Effector memory CD8-positive, alpha-beta T cell (primary cell): ENCODE data around the gene SELENOW.

ENCODE experiments used
- ATAC-seq: fragments of 150-1000 bp; cut with Tn5 transposase; replicated peaks from 2 replicates; pipeline ENCODE4 v1.10.0; 2021; ENCODE audit warnings: mild to moderate bottlenecking, moderate library complexity
- DNase-seq, 3 experiments: peaks; one replicate each; pipeline ENCODE4 v3.0.0; 2021
- H3K27ac Mint-ChIP-seq, 2 donors: one replicate each; pipeline ENCODE4 v1.8.0; 2022; ENCODE audit warnings: mild to moderate bottlenecking in 2 of 2, mixed read lengths in 2 of 2, moderate library complexity in 2 of 2
- H3K27me3 Mint-ChIP-seq, 2 donors: one replicate each; pipeline ENCODE4 v1.8.0; 2022; ENCODE audit warnings: mixed read lengths in 2 of 2
- H3K36me3 Mint-ChIP-seq: one replicate; pipeline ENCODE4 v1.8.0; 2022; ENCODE audit warnings: mild to moderate bottlenecking, moderate library complexity, mixed read lengths; ENCODE audit not compliant: insufficient read depth
- H3K4me1 Mint-ChIP-seq, 2 donors: one replicate each; pipeline ENCODE4 v1.8.0; 2022; ENCODE audit warnings: low read depth in 2 of 2, mixed read lengths in 2 of 2
- H3K4me3 Mint-ChIP-seq, 2 donors: one replicate each; pipeline ENCODE4 v1.8.0; 2022; ENCODE audit warnings: mild to moderate bottlenecking in 2 of 2, mixed read lengths in 2 of 2, moderate library complexity in 2 of 2
- H3K9me3 Mint-ChIP-seq, 2 donors: one replicate each; pipeline ENCODE4 v1.8.0; 2022; ENCODE audit warnings: mixed read lengths in 2 of 2

Gene SELENOW

DNA sequence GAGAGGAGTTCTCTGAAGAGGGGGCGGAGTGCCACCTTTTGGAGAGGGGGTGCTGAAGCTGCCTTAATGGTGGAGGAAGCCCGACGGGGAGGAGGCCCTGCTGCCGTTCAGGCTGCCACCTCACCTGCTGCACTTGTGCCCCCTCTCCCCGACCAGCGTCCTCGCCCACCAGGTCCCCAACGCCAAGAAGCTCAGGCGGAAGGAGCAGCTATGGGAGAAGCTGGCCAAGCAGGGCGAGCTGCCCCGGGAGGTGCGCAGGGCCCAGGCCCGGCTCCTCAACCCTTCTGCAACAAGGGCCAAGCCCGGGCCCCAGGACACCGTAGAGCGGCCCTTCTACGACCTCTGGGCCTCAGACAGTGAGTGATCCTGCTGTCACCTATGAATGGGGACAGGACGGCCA lies 27.8 kb upstream of the SELENOW start:
- Mint-ChIP-seq H3K27ac (no peak overlapping the region), H3K9me3 (no peaks in the 10 kb centered on the region), H3K36me3 (peaks cover 86% of the 10 kb centered on the region), H3K4me1 (peaks cover 14 to 16% of the 10 kb centered on the region in 2 donors), H3K27me3 (no peaks in the 10 kb centered on the region), H3K4me3 (no peak overlapping the region)
- ATAC-seq = no peak
- no peak for DNase-seq

DNA sequence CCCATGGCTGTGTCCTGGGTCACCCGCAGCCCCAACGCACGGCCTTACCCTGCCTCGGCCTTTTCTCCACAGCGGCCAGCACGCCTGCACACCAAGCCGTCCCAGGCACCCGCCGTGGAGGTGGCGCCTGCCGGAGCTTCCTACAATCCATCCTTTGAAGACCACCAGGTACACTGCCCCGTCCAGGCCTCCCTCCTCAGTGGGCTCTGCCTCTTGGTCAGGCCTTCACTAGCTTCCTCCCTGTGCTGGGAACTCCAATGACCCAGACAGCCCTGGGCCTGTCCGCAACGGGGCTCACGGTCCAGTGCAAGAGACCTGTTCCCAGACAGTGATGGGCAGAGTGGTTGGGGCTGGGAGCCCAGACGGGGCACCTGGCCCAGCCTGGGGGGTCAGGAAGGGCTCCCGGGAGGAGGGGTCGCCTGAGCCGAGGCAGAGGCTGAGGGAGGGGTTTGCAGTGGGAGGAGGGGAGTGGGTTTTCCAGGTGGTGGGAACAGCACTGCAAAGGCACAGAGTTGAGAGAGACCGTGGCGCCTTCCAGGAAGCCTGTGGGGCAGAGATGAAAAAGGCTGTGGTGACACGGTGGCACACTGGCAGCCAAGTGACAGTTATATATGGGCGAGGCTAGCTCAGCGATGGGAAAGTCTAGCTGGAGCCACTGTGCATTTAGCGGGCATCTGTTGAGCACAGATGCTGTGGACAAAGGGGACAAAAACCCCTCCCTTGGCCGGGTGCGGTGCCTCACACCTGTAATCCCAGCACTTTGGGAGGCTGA lies 25.9 kb upstream of the SELENOW start:
- Mint-ChIP-seq H3K9me3 (no peaks in the 10 kb centered on the region), H3K36me3 (peaks cover 96% of the 10 kb centered on the region), H3K27me3 (no peaks in the 10 kb centered on the region), H3K4me1 (peaks cover 12 to 15% of the 10 kb centered on the region in 2 donors), H3K4me3 (no peak overlapping the region), H3K27ac (peak overlapping the region in 1 of 2 donors; percentile 87)
- no peak for DNase-seq
- no peak for ATAC-seq

DNA sequence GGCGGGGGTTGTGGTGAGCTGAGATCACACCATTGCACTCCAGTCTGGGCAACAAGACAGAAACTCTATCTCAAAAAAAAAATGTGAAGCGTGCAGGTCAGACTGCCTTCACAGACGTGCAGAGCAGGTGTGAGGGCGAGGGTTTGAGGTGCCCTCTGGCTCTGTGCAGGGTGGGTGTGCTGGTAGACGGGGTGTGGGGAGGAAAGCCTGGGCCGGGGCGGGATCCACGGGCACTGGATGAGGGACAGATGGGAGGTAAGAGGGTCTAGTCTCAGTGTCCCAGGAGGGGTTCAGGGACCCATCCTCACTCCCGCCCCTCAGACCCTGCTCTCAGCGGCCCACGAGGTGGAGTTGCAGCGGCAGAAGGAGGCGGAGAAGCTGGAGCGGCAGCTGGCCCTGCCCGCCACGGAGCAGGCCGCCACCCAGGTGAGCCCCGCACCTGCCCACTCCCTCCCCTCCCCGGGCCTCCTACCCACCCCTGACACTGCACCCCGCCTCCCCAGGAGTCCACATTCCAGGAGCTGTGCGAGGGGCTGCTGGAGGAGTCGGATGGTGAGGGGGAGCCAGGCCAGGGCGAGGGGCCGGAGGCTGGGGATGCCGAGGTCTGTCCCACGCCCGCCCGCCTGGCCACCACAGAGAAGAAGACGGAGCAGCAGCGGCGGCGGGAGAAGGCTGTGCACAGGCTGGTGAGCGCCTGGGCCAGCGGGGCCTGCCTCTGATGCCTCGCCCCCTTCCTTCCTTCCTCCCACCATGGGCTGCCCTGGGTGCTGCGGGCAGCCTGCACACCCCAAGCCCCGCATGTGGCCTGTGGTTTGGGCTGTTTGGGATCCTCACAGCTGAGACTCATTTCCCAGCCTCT lies 24.1 kb upstream of the SELENOW start:
- Mint-ChIP-seq H3K36me3 (peaks cover 95% of the 10 kb centered on the region), H3K4me3 (no peak overlapping the region), H3K9me3 (no peaks in the 10 kb centered on the region), H3K4me1 (peaks cover 0 to 4% of the 10 kb centered on the region in 2 donors), H3K27ac (peak overlapping the region; percentile 77 to 87), H3K27me3 (no peaks in the 10 kb centered on the region)
- no peak for DNase-seq
- no peak for ATAC-seq

GRCh38 chr19:47755065-47755761 lies 23.3 kb upstream of the SELENOW start:
- Mint-ChIP-seq H3K4me3 (no peak overlapping the region), H3K4me1 (peaks cover 0 to 4% of the 10 kb centered on the region in 2 donors), H3K36me3 (peaks cover 90% of the 10 kb centered on the region), H3K27ac (peak overlapping the region in 1 of 2 donors; percentile 69), H3K27me3 (no peaks in the 10 kb centered on the region), H3K9me3 (no peaks in the 10 kb centered on the region)
- DNase-seq (no peak), ATAC-seq (no peak)

- Mint-ChIP-seq H3K4me3 (no peak overlapping the region), H3K27ac (peak overlapping the region in 1 of 2 donors; percentile 69), H3K36me3 (peaks cover 87% of the 10 kb centered on the region), H3K9me3 (no peaks in the 10 kb centered on the region), H3K27me3 (no peaks in the 10 kb centered on the region), H3K4me1 (peaks cover 0 to 4% of the 10 kb centered on the region in 2 donors)
- ATAC-seq (no peak), DNase-seq (no peak)
These were observed 22.5 kb upstream of the SELENOW start for GRCh38 chr19:47755762-47756626.

DNA sequence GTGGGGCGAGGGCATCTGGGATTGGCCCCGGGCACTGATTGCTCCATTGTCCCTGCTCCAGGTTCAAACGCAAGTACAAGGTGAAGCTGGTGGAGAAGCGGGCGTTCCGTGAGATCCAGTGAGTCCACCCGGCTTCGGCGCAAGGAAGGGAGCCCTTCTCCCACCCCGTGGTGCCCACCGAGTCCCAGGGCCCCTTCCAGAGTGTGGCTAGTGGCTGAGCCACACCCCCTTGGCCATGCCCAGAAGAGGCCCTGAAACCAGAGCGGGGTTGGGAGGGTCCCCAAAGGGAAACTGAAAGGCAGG lies 21.9 kb upstream of the SELENOW start:
- peak overlapping the region in 1 of 2 donors; percentile 70 for H3K4me3 Mint-ChIP-seq
- H3K27me3 Mint-ChIP-seq = no peaks in the 10 kb centered on the region
- H3K36me3 Mint-ChIP-seq = peaks cover 84% of the 10 kb centered on the region
- ATAC-seq = no peak
- DNase-seq = no peak
- H3K27ac Mint-ChIP-seq = no peak overlapping the region
- H3K4me1 Mint-ChIP-seq = peaks cover 0 to 4% of the 10 kb centered on the region in 2 donors
- no peaks in the 10 kb centered on the region for H3K9me3 Mint-ChIP-seq

GRCh38 chr19:47756953-47757608 lies 21.4 kb upstream of the SELENOW start:
- Mint-ChIP-seq H3K4me1 (peaks cover 0 to 4% of the 10 kb centered on the region in 2 donors), H3K9me3 (no peaks in the 10 kb centered on the region), H3K4me3 (peak overlapping the region in 1 of 2 donors; percentile 70), H3K27me3 (no peaks in the 10 kb centered on the region), H3K27ac (no peak overlapping the region), H3K36me3 (peaks cover 79% of the 10 kb centered on the region)
- no peak for ATAC-seq
- no peak for DNase-seq

DNA sequence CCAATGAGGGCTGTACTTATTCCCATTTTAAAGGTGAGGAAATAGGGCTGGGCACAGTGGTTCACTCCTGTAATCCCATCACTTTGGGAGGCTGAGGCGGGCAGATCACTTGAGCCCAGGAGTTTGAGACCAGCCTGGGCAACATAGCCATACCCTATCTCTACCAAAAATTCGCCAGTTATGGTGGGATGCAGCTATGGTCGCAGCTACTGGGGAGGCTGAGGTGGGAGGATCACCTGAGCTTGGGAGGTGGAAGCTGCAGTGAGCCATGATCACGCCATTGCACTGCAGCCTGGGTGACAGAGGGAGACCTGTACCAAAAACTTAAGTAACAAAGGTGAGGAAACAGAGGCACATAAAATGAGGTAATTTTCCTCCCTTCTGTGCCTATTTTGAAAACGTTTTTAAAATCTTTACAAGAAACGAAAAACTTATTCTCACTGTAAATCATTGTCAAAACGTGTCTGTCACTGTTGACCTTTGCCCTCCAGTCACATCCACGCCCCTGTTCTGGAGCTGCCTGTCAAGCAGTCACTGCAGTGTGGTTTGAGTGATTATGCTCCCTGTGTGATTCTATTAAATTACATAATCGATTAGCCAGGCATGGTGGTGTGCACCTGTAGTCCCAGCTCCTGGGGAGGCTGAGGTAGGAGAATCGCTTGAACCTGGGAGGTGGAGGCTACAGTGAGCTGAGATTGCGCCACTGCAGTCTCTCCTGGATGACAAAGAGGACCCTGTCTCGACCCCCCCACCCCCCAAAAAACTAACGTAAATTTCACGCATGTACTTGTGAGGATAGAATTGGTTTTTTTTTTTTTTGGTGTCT lies 20.7 kb upstream of the SELENOW start:
- Mint-ChIP-seq H3K27me3 (no peaks in the 10 kb centered on the region), H3K9me3 (no peaks in the 10 kb centered on the region), H3K4me1 (peaks cover 0 to 4% of the 10 kb centered on the region in 2 donors), H3K27ac (no peak overlapping the region), H3K4me3 (no peak overlapping the region), H3K36me3 (peaks cover 71% of the 10 kb centered on the region)
- DNase-seq (no peak), ATAC-seq (no peak)

- Mint-ChIP-seq H3K4me3 (no peak overlapping the region), H3K27ac (no peak overlapping the region), H3K27me3 (no peaks in the 10 kb centered on the region), H3K9me3 (no peaks in the 10 kb centered on the region), H3K4me1 (peaks cover 0 to 4% of the 10 kb centered on the region in 2 donors), H3K36me3 (peaks cover 68% of the 10 kb centered on the region)
- no peak for DNase-seq
- no peak for ATAC-seq
These were observed 20.1 kb upstream of the SELENOW start for GRCh38 chr19:47758443-47758804.

- DNase-seq (no peak), ATAC-seq (no peak)
- Mint-ChIP-seq H3K36me3 (peaks cover 53% of the 10 kb centered on the region), H3K27ac (no peak overlapping the region), H3K4me3 (no peak overlapping the region), H3K4me1 (peaks cover 0 to 6% of the 10 kb centered on the region in 2 donors), H3K9me3 (no peaks in the 10 kb centered on the region), H3K27me3 (no peaks in the 10 kb centered on the region)
These were observed 17.9 kb upstream of the SELENOW start for GRCh38 chr19:47760632-47760999.

DNA sequence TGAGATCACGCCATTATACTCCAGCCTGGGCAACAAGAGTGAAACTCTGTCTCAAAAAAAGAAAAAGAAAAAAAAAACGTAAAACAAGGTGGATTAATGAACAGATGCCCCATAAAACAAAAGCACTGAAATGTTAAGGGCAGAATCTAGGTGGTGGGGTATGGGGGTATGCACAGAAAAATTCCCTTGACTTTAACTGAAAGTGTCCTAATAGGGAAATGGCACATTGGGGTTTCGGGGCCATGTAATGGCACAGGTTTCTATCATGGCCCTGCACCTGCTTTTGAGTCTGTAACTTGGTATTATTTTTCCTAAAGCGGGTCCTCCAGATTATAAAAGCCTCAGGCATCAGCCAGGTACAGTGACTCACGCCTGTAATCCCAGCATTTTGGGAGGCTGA lies 16.9 kb upstream of the SELENOW start:
- Mint-ChIP-seq H3K4me1 (peaks cover 0 to 6% of the 10 kb centered on the region in 2 donors), H3K27ac (peak overlapping the region; percentile 47 to 58), H3K36me3 (peaks cover 43% of the 10 kb centered on the region), H3K4me3 (no peak overlapping the region), H3K9me3 (no peaks in the 10 kb centered on the region), H3K27me3 (no peaks in the 10 kb centered on the region)
- ATAC-seq = no peak
- DNase-seq = no peak

GRCh38 chr19:47762151-47762550 lies 16.4 kb upstream of the SELENOW start:
- H3K27me3 Mint-ChIP-seq = no peaks in the 10 kb centered on the region
- peaks cover 37% of the 10 kb centered on the region for H3K36me3 Mint-ChIP-seq
- ATAC-seq (no peak), DNase-seq (no peak)
- H3K27ac Mint-ChIP-seq = peak overlapping the region in 1 of 2 donors; percentile 58
- H3K4me3 Mint-ChIP-seq = no peak overlapping the region
- H3K9me3 Mint-ChIP-seq = no peaks in the 10 kb centered on the region
- H3K4me1 Mint-ChIP-seq = peaks cover 0 to 3% of the 10 kb centered on the region in 2 donors
